Activated naive CD4-positive, alpha-beta T cell treated with anti-CD3 and anti-CD28 coated beads for 36 hours (primary cell): ENCODE results near the gene SP9. TPM values are rescaled to one million over a fixed set of nuclear protein-coding genes. Genes with fewer than 3 reads are reported as not detected.
"Not testable (repeated sequence)": the region's sequence is repeated elsewhere in the genome, so short reads cannot be mapped to it uniquely, and the experiment has no call there.

ENCODE experiments used
- CTCF ChIA-PET: fragments of 350-600 bp; sonication (Branson Sonifier 250); formaldehyde crosslinking; loops from one replicate; lab custom pipeline; 2021; ENCODE audit warnings: antibody characterized with exemption; lab: Charles Lee
- DNase-seq: peaks from one replicate; pipeline ENCODE4 v3.0.0-alpha.2; 2020
- H3K27ac Mint-ChIP-seq: one replicate; pipeline ENCODE4 v1.8.0; 2021; ENCODE audit warnings: mild to moderate bottlenecking, mixed read lengths
- H3K27me3 Mint-ChIP-seq: one replicate; pipeline ENCODE4 v1.8.0; 2021; ENCODE audit warnings: low read depth, mixed read lengths
- H3K36me3 Mint-ChIP-seq: one replicate; pipeline ENCODE4 v1.8.0; 2021; ENCODE audit warnings: low read depth, mixed read lengths
- H3K4me1 Mint-ChIP-seq: one replicate; pipeline ENCODE4 v1.8.0; 2021; ENCODE audit warnings: low read depth, mixed read lengths
- H3K4me3 Mint-ChIP-seq: one replicate; pipeline ENCODE4 v1.8.0; 2021; ENCODE audit warnings: mild to moderate bottlenecking, moderate library complexity, mixed read lengths
- H3K9me3 Mint-ChIP-seq: one replicate; pipeline ENCODE4 v1.8.0; 2021; ENCODE audit warnings: mixed read lengths
- intact Hi-C: fragments of 100-400 bp; cut with micrococcal nuclease; formaldehyde crosslinking; loops from one replicate; pipeline ENCODE4 v1.15.1; 2023
- total RNA-seq, 2 experiments: library from RNA; stranded (reverse); gene quantifications; one replicate each; pipeline ENCODE4 v1.2.3, GENCODE V29; 2021

SP9 gene
- total RNA-seq, 2 experiments from 2014 or later, result not detected

DNA sequence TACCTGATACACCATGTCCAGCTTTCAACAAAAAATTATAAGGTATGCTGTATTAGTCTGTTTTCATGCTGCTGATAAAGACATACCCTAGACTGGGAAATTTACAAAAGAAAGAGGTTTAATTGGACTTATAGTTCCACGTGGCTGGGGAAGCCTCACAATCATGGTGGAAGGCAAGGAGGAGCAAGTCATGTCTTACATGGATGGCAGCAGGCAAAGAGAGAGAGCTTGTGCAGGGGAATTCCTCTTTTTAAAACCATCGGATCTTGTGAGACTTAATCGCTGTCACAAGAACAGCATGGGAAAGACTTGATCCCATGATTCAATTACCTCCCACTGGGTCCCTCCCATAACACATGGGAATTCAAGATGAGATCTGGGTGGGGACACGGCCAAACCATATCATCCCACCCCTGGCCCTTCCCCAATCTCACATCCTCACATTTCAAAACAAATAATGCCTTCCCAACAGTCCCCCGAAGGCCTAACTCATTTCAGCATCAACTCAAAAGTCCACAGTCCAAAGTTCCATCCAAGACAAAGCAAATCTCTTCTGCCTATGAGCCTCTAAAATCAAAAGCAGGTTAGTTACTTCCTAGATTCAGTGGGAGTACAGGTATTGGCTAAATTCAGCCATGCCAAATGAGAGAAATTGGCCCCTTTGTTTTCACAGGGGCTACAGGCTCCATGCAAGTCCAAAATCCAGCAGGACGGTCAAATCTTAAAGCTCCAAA, 28.9 kb downstream of the SP9 start:
- H3K4me1 Mint-ChIP-seq, H3K27ac Mint-ChIP-seq, intact Hi-C loops, DNase-seq, CTCF ChIA-PET, H3K27me3 Mint-ChIP-seq, H3K4me3 Mint-ChIP-seq: not testable (repeated sequence)
- H3K9me3 Mint-ChIP-seq, result peaks cover 17% of the 10 kb centered on the region
- H3K36me3 Mint-ChIP-seq, result peaks cover 66% of the 10 kb centered on the region

DNA sequence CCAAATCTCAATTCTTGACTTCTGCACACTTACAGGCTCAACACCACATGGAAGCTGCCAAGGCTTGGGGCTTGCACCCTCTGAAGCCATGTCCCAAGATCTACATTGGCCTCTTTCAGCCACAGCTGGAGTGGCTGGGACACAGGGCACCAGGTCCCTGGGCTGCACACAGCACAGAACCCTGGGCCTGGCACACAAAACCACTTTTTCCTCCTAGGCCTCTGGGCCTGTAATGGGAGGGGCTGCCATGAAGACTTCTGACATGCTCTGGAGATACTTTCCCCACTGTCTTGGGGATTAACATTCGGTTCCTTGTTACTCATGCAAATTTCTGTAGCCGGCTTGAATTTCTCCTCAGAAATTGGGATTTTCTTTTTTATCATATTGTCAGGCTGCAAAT, 29.9 kb downstream of the SP9 start:
- no peak overlapping the region for H3K27ac Mint-ChIP-seq
- H3K4me3 Mint-ChIP-seq, result no peak overlapping the region
- H3K36me3 Mint-ChIP-seq, result peaks cover 71% of the 10 kb centered on the region
- no peaks in the 10 kb centered on the region for H3K27me3 Mint-ChIP-seq
- intact Hi-C loops, result no loop called here
- no peaks in the 10 kb centered on the region for H3K4me1 Mint-ChIP-seq
- CTCF ChIA-PET, result no interaction called here
- no peak for DNase-seq
- H3K9me3 Mint-ChIP-seq, result peaks cover 17% of the 10 kb centered on the region

DNA sequence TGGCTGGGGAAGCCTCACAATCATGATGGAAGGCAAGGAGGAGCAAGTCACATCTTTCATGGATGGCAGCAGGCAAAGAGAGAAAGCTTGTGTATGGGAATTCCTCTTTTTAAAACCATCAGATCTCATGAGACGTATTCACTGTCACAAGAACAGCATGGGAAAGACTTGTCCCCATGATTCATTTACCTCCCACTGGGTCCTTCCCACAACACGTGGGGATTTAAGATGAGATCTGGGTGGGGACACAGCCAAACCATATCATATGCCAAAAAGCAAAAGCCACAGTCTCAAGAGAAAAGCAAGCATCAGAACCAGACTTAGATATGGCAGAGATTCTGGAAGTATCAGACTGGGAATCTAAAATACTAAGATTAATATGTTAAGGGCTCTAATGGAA, 30.8 kb downstream of the SP9 start:
- CTCF ChIA-PET, result interaction anchor here (0.5 kb wide), 1 partner anchor 578 kb away, joined by 3 read pairs; no protein-coding TSS in a partner anchor
- no peak overlapping the region for H3K4me3 Mint-ChIP-seq
- no peaks in the 10 kb centered on the region for H3K27me3 Mint-ChIP-seq
- intact Hi-C loops, result no loop called here
- no peak for DNase-seq
- peaks cover 17% of the 10 kb centered on the region for H3K9me3 Mint-ChIP-seq
- H3K36me3 Mint-ChIP-seq, result peaks cover 73% of the 10 kb centered on the region
- no peaks in the 10 kb centered on the region for H3K4me1 Mint-ChIP-seq
- no peak overlapping the region for H3K27ac Mint-ChIP-seq

DNA sequence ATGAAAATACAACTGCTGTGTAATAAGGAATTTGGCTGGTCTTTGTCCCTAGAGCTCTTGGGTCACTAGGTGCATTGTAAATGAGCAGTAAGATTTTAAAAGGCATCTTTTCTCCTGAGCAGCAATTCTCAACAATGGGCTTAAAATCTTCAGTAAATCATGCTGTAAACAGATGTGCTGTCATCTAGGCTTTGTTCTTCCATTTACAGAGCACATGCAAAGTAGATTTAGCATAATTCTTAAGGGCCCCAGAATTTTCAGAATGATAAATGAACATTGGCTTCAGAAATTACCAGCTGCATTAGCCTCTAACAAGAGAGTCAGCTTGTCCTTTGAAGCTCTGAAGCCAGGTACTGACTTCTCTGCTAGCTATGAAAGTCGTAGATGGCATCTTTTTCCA, 33.9 kb downstream of the SP9 start:
- Mint-ChIP-seq H3K9me3 (peaks cover 13% of the 10 kb centered on the region), H3K4me1 (no peaks in the 10 kb centered on the region), H3K27me3 (no peaks in the 10 kb centered on the region), H3K36me3 (peaks cover 65% of the 10 kb centered on the region), H3K27ac (no peak overlapping the region), H3K4me3 (no peak overlapping the region)
- no peak for DNase-seq
- intact Hi-C loops, result no loop called here
- CTCF ChIA-PET, result interaction anchor here (0.6 to 0.8 kb wide), 2 partner anchors 17 to 24 kb away, joined by 3 read pairs; no protein-coding TSS in a partner anchor

DNA sequence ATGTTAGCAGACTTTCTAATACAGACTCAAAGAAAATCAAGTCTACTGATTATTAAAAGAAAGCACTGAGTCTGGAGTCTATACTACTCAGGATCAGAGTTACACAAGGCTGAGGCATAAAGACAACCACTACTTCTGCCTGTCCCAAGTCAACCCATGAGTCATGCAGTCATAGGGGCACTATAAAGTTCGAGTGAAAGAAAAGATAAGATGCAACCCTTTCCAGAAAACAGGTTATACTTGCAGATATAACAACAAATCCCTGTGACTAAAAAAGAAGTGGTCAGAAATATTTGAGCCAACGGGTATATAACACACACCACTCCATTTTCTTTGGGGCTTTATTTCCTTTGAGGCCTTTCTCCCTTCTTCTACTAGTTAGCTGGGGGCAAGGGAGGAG, 42.2 kb downstream of the SP9 start:
- H3K27me3 Mint-ChIP-seq, result no peaks in the 10 kb centered on the region
- CTCF ChIA-PET, result no interaction called here
- H3K4me3 Mint-ChIP-seq, result no peak overlapping the region
- no peak overlapping the region for H3K27ac Mint-ChIP-seq
- H3K9me3 Mint-ChIP-seq, result no peaks in the 10 kb centered on the region
- peaks cover 38% of the 10 kb centered on the region for H3K36me3 Mint-ChIP-seq
- intact Hi-C loops, result no loop called here
- no peak for DNase-seq
- no peaks in the 10 kb centered on the region for H3K4me1 Mint-ChIP-seq

DNA sequence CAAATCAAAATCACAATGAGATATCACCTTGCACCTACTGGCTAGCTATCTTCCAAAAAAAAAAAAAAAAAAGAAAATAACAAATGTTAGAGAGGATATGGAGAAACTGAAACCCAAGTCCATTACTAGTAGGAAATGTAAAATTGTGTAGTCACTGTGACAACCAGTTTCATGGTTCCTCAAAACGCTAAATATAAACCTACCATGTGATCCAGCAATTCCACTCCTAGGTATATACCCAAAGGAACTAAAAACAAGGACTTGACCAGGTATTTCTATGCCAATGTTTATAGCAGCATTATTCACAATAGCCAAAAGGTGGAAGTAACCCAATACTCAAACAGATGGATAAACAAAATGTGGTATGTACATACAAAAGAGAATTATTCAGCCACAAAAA, 49.0 kb downstream of the SP9 start:
- H3K27me3 Mint-ChIP-seq, result no peaks in the 10 kb centered on the region
- H3K4me1 Mint-ChIP-seq, result peaks cover 12% of the 10 kb centered on the region
- DNase-seq, result no peak
- intact Hi-C loops, result no loop called here
- H3K4me3 Mint-ChIP-seq, result no peak overlapping the region
- CTCF ChIA-PET, result interaction anchor here (1.0 kb wide), 1 partner anchor 12 kb away, joined by 4 read pairs; the partner anchor contains the start of gene SCRN3
- H3K27ac Mint-ChIP-seq, result no peak overlapping the region
- no peaks in the 10 kb centered on the region for H3K9me3 Mint-ChIP-seq
- peaks cover 27% of the 10 kb centered on the region for H3K36me3 Mint-ChIP-seq

DNA sequence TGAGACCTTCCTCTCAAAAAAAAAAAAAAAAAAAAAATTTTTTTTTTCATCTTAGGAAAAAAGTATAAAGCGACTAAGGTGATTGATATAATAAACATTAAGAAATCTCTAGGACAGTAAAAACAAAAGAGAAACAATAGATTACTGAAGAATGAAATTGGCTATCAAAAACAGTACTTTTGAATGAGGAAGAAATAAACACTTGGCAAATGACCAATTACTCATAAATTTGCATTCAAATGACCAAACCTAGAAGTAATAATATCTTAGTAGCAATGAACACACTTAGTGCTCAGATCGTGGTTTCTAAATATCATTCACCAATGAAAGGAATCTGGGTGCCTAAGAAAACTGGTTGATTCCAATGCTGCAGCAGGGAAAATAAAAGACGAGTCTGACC, 50.4 kb downstream of the SP9 start:
- peaks cover 25% of the 10 kb centered on the region for H3K36me3 Mint-ChIP-seq
- CTCF ChIA-PET, result no interaction called here
- no peaks in the 10 kb centered on the region for H3K9me3 Mint-ChIP-seq
- no peak overlapping the region for H3K4me3 Mint-ChIP-seq
- no peak overlapping the region for H3K27ac Mint-ChIP-seq
- H3K4me1 Mint-ChIP-seq, result peaks cover 17% of the 10 kb centered on the region
- intact Hi-C loops, result no loop called here
- H3K27me3 Mint-ChIP-seq, result no peaks in the 10 kb centered on the region
- no peak for DNase-seq

Other genes with a start within 250 kb of the SP9 start
- gene OLA1, start 86.4 kb upstream of the SP9 start, total RNA-seq, result 100 to 1,000 TPM; 140 to 142 TPM
- 10 to 100 TPM; 10.7 to 12.3 TPM for gene SCRN3, start 60.8 kb downstream of the SP9 start, total RNA-seq
- gene GPR155, start 152.1 kb downstream of the SP9 start, total RNA-seq, result 10 to 100 TPM in 1 of 2 experiments, 1 to 10 TPM in 1; 9.2 to 11.0 TPM